GM12873 (cell line): ENCODE measurements around the gene ZNF532.

Experiments used
- CTCF ChIP-seq: IDR thresholded peaks from 2 replicates; pipeline ENCODE4 v1.5.1; 2012; ENCODE audit warnings: low read depth, mild to moderate bottlenecking, moderate library complexity, low read length, control low read depth; ENCODE audit not compliant: insufficient read depth; ENCODE audit errors: missing control alignments

Gene ZNF532

GRCh38 chr18:59033974-59034373 lies 169.3 kb downstream of the ZNF532 start:
- no peak for TF ChIP-seq CTCF

DNA sequence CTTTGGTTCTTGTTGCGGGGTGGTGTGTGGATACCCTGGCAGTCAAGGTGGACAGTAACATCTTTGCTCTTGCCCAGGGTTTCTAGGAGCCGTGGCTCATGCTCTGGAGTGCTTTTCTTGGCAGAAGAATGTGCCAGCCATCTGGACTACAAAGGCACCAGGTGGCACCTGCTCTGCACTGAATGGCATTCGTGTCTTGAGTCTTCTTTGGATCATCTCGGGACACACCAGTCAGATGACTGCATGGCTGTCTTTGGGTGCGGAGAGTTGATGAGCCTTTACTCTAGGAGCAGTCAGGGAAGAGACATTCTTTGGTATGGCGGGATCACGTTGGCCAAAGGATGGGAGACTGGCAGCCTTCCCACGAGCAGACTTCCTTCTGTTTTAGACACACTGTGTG lies 170.9 kb downstream of the ZNF532 start:
- no peak for TF ChIP-seq CTCF
